PFSK-1 (cell line): ENCODE measurements around the gene ADGRB3.

Experiments used
- POLR2AphosphoS5 ChIP-seq: IDR thresholded peaks from 2 replicates; pipeline ENCODE4 v1.6.1; 2012; ENCODE audit warnings: low read depth, mild to moderate bottlenecking, control low read depth, low read length, moderate library complexity
- SIN3A ChIP-seq: IDR thresholded peaks from 2 replicates; pipeline ENCODE4 v1.6.1; 2012; ENCODE audit warnings: mild to moderate bottlenecking, low read length, moderate library complexity, borderline replicate concordance; ENCODE audit not compliant: insufficient read depth
- TF ChIP-seq, protein P1 (sequence below), 2 experiments: IDR thresholded peaks; 2 replicates each; pipeline versions ENCODE4 v1.6.1 to v1.8.0; 2011 to 2012; ENCODE audit warnings: low read depth in 2 of 2, low read length in 2 of 2, control low read depth in 1 of 2, inconsistent platforms in 1 of 2, mild to moderate bottlenecking in 1 of 2, moderate library complexity in 1 of 2; ENCODE audit not compliant: insufficient read depth in 1 of 2

DNA sequence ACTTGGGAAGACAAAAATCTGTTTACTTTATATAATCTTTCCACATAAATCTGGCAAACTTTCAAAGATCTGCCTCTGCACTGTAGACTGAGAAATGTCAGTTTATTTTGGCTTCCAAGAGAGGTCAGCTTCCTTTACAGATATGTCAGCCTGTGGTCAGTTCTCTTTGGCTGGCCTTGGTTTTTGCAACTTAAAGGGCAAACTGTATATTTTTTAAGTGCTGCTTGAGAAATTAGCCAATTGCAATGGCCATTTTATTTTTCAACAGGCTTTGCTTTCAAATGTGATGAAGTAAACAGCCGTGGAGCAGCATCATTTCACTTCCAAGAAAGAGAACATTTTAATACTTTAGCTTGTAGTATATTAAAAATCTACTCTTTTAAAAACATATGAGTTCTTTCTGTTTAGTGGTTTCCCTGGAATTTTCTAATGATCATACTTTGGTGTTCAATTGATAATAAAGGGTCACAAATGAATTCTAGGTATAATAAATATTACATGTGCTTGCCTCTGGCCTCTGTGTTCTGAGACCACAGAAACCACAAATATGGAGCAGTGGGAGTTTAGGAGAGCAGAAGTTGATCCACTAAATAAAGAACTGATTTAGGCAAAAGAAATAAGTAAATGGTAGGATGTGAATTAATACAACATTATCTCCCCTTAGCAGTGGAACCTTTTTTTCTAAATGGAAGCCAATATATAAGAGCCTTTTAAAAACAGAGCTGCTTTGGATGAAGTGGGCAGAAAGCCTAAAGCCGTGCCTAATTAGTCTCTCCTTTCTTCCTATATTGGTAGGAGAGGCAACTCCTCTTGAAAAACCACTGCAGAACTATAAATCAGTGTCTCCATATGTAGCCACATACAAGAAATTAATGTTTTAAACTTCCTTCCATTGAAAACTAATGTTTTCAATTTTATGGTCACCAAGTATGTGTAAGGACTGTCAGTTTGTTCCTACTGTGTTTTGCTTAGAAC lies 16.2 kb downstream of the ADGRB3 start:
- TF ChIP-seq, protein P1, sequence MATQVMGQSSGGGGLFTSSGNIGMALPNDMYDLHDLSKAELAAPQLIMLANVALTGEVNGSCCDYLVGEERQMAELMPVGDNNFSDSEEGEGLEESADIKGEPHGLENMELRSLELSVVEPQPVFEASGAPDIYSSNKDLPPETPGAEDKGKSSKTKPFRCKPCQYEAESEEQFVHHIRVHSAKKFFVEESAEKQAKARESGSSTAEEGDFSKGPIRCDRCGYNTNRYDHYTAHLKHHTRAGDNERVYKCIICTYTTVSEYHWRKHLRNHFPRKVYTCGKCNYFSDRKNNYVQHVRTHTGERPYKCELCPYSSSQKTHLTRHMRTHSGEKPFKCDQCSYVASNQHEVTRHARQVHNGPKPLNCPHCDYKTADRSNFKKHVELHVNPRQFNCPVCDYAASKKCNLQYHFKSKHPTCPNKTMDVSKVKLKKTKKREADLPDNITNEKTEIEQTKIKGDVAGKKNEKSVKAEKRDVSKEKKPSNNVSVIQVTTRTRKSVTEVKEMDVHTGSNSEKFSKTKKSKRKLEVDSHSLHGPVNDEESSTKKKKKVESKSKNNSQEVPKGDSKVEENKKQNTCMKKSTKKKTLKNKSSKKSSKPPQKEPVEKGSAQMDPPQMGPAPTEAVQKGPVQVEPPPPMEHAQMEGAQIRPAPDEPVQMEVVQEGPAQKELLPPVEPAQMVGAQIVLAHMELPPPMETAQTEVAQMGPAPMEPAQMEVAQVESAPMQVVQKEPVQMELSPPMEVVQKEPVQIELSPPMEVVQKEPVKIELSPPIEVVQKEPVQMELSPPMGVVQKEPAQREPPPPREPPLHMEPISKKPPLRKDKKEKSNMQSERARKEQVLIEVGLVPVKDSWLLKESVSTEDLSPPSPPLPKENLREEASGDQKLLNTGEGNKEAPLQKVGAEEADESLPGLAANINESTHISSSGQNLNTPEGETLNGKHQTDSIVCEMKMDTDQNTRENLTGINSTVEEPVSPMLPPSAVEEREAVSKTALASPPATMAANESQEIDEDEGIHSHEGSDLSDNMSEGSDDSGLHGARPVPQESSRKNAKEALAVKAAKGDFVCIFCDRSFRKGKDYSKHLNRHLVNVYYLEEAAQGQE (IDR thresholded peaks at IDR 0.05; ENCODE audit: insufficient read depth in 1 of 2, low read depth in 2 of 2, low read length in 2 of 2) = no peak
- TF ChIP-seq SIN3A (no peak), POLR2AphosphoS5 (no peak)
